Heart left ventricle (tissue), 16 donors: ENCODE results near the gene ENKD1. TPM values are rescaled to one million over a fixed set of nuclear protein-coding genes. Genes with fewer than 3 reads are reported as not detected.

ENCODE experiments used
- ATAC-seq, 4 donors: fragments of 200-7000 bp; cut with Tn5 transposase; one replicate each; pipeline ENCODE4 v1.9.1; 2020 to 2022; ENCODE audit warnings: moderate library complexity in 4 of 4, mild to moderate bottlenecking in 3 of 4, moderate number of reproducible peaks in 1 of 4
- DNase-seq, 5 donors: peaks; one replicate each; pipeline ENCODE4 v3.0.0-alpha.2; 2020
- H3K27ac ChIP-seq, 12 donors: fragments of 200-600 bp; sonication (generic) in 4 of 12; one replicate each; pipeline versions ENCODE4 v1.5.0 to v1.8.0; 2016 to 2022; ENCODE audit warnings: mild to moderate bottlenecking in 2 of 12
- H3K27me3 ChIP-seq, 9 donors: fragments of 200-600 bp; sonication (generic) in 2 of 9; one replicate each; pipeline versions ENCODE4 v1.5.1 to v1.8.0; 2016 to 2022; ENCODE audit warnings: mild to moderate bottlenecking in 3 of 9
- H3K36me3 ChIP-seq, 9 donors: fragments of 200-600 bp; sonication (generic) in 2 of 9; one replicate each; pipeline versions ENCODE4 v1.5.0 to v1.8.0; 2018 to 2022; ENCODE audit warnings: mild to moderate bottlenecking in 2 of 9
- H3K4me1 ChIP-seq, 12 donors: fragments of 200-600 bp; sonication (generic) in 4 of 12; one replicate each; pipeline versions ENCODE4 v1.5.0 to v1.8.0; 2016 to 2022; ENCODE audit warnings: mild to moderate bottlenecking in 3 of 12
- H3K4me3 ChIP-seq, 12 donors: fragments of 200-600 bp; sonication (generic) in 4 of 12; one replicate each; pipeline versions ENCODE4 v1.5.0 to v1.8.0; 2017 to 2022; ENCODE audit warnings: mild to moderate bottlenecking in 9 of 12, moderate library complexity in 4 of 12
- H3K9me3 ChIP-seq, 12 donors: fragments of 200-600 bp; sonication (generic) in 4 of 12; one replicate each; pipeline versions ENCODE4 v1.5.0 to v1.8.0; 2016 to 2022; ENCODE audit warnings: mild to moderate bottlenecking in 1 of 12
- POLR2A ChIP-seq, 2 donors: fragments of 450-650 bp; IDR thresholded peaks; one replicate each; pipeline ENCODE4 v1.6.1; 2017; ENCODE audit warnings: antibody characterized with exemption in 2 of 2, mild to moderate bottlenecking in 2 of 2, moderate library complexity in 2 of 2
- WGBS, 4 donors: extraction: QIAGEN DNeasy Blood & Tissue Kit in 2 of 4; methylation state at CpG; one replicate each; pipeline versions ENCODE4 v1.1.5 to v1.1.7; 2013 to 2018; 5-methylcytosine and 5-hydroxymethylcytosine counted together
- intact Hi-C, 10 donors: fragments of 100-400 bp; cut with DNase I; formaldehyde crosslinking; loops; one replicate each; pipeline versions ENCODE4 v1.11.1 to v1.14.2; 2022
- polyA plus RNA-seq, 2 donors: library from polyadenylated mRNA; stranded (reverse); fragments of 200-250 nt; gene quantifications; one replicate each; pipeline ENCODE4 v1.2.3, GENCODE V29; 2013
- total RNA-seq, 9 donors: library from RNA; depleted of rRNA in 2 of 9; stranded (reverse); fragments of >200 nt in 2 of 9; fragmentation: NEBNext Ultra II Directional in 3 of 9; extraction: Animal tissue kit (Norgen Biotek cat#: 25700) in 3 of 9; gene quantifications; one replicate each; pipeline versions ENCODE4 v1.1.0 to v1.2.4, GENCODE V29; 2016 to 2023
- donor health status: ischemic (EF 13 %, LVEDD 7.1; RV severe dilation, severe dysfunction).
- donor health status: healthy with polysubstance abuse.
- donor health status: DM: no; HTN: yes; CAD: no.
- donor health status: DM: no; HTN: no; CAD: no.
- donor health status: ischemic (EF 25% LVEDD 6.9; RV normal size, moderate dysfunction).
- donor health status: ischemic (EF 25% LVEDD 5.7; RV mildly dilated, moderate dysfunction).
- donor health status: healthy.
- donor health status: DM: yes; HTN: yes; CAD: no.
- donor health status: ischemic (EF 35%, LVEDD 5.7; RV mildly dilated, moderate dysfunction).
- donor health status: nonischemic (EF 11% LVEDD 7.7; RV severe dilation, severe dysfunction).
- donor health status: DM: yes; HTN: yes; CAD: no.
- donor health status: PGD.
- donor health status: ischemic (EF 29% LVEDD 5.4; RV normal size, mild dysfunction).
- donor health status: nonischemic (EF 23%, LVEDD 6.1; RV moderate dilation, normal function).

Gene ENKD1
- total and polyA plus RNA-seq, 11 donors: 7.6 to 26.9 (median 10.6) TPM

GRCh38 chr16:67613808-67614207 is 52.7 kb downstream of the ENKD1 start:
- Histone ChIP-seq H3K27me3 (no peaks in the 10 kb centered on the region), H3K36me3 (peaks cover 2 to 83% (median 81%) of the 10 kb centered on the region in 9 donors), H3K4me1 (no peaks in the 10 kb centered on the region), H3K9me3 (no peaks in the 10 kb centered on the region), H3K4me3 (no peak overlapping the region), H3K27ac (no peak overlapping the region)
- no peak for TF ChIP-seq POLR2A (IDR thresholded peaks at IDR 0.05)
- intact Hi-C loops: no loop called here
- 92 to 98% (median 94%) methylated on average over 10 of the region's 10 CpGs for WGBS, 4 donors
- DNase-seq: no peak
- ATAC-seq: no peak

Other genes starting within 250 kb of the ENKD1 start
- gene HSD11B2, start 235.6 kb downstream of the ENKD1 start, total RNA-seq: under 1 TPM in 8 of 9 donors, not detected in 1; 0.32 to 1.00 (median 0.59) TPM
- gene HSD11B2, start 235.6 kb downstream of the ENKD1 start, polyA plus RNA-seq: under 1 TPM; 0.15 to 0.26 TPM
- 100 to 1,000 TPM in 3 of 9 donors, 10 to 100 TPM in 6; 52.7 to 141 (median 68.5) TPM for gene ATP6V0D1, start 185.6 kb downstream of the ENKD1 start, total RNA-seq
- gene ATP6V0D1, start 185.6 kb downstream of the ENKD1 start, polyA plus RNA-seq: 100 to 1,000 TPM in 1 of 2 donors, 10 to 100 TPM in 1; 18.6 to 104 TPM
- gene AGRP, start 183.2 kb downstream of the ENKD1 start, total RNA-seq: not detected
- gene AGRP, start 183.2 kb downstream of the ENKD1 start, polyA plus RNA-seq: not detected
- 100 to 1,000 TPM in 1 of 9 donors, 10 to 100 TPM in 8; 51.1 to 156 (median 69.4) TPM for gene RIPOR1, start 137.9 kb downstream of the ENKD1 start, total RNA-seq
- 10 to 100 TPM; 40.7 to 45.5 TPM for gene RIPOR1, start 137.9 kb downstream of the ENKD1 start, polyA plus RNA-seq
- gene CTCF, start 104.2 kb downstream of the ENKD1 start, total RNA-seq: 10 to 100 TPM; 19.0 to 35.8 (median 25.4) TPM
- gene CTCF, start 104.2 kb downstream of the ENKD1 start, polyA plus RNA-seq: 10 to 100 TPM; 13.9 to 18.6 TPM
- 1 to 10 TPM in 3 of 9 donors, under 1 TPM in 4, not detected in 2; 0.27 to 1.7 (median 0.60) TPM for gene CARMIL2, start 21.6 kb downstream of the ENKD1 start, total RNA-seq
- under 1 TPM; 0.21 to 0.30 TPM for gene CARMIL2, start 21.6 kb downstream of the ENKD1 start, polyA plus RNA-seq
- 10 to 100 TPM in 4 of 9 donors, 1 to 10 TPM in 5; 6.2 to 19.9 (median 9.5) TPM for gene ACD, start 6.5 kb downstream of the ENKD1 start, total RNA-seq
- gene ACD, start 6.5 kb downstream of the ENKD1 start, polyA plus RNA-seq: 10 to 100 TPM in 1 of 2 donors, 1 to 10 TPM in 1; 7.8 to 15.6 TPM
- 1 to 10 TPM; 1.7 to 5.6 (median 2.9) TPM for gene PARD6A, start 5.8 kb downstream of the ENKD1 start, total RNA-seq
- 1 to 10 TPM; 2.7 to 7.0 TPM for gene PARD6A, start 5.8 kb downstream of the ENKD1 start, polyA plus RNA-seq
- gene C16orf86, start 64 bp upstream of the ENKD1 start, total RNA-seq: 10 to 100 TPM in 1 of 9 donors, 1 to 10 TPM in 8; 3.5 to 11.6 (median 4.3) TPM
- gene C16orf86, start 64 bp upstream of the ENKD1 start, polyA plus RNA-seq: 1 to 10 TPM; 2.1 to 4.4 TPM
- 10 to 100 TPM in 3 of 9 donors, 1 to 10 TPM in 6; 6.5 to 11.7 (median 9.8) TPM for gene GFOD2, start 52.6 kb upstream of the ENKD1 start, total RNA-seq
- gene GFOD2, start 52.6 kb upstream of the ENKD1 start, polyA plus RNA-seq: 10 to 100 TPM in 1 of 2 donors, 1 to 10 TPM in 1; 8.2 to 15.4 TPM
- gene RANBP10, start 139.8 kb upstream of the ENKD1 start, total RNA-seq: 10 to 100 TPM in 6 of 9 donors, 1 to 10 TPM in 3; 7.1 to 19.7 (median 12.3) TPM
- gene RANBP10, start 139.8 kb upstream of the ENKD1 start, polyA plus RNA-seq: 10 to 100 TPM in 1 of 2 donors, 1 to 10 TPM in 1; 5.6 to 11.2 TPM
- gene TSNAXIP1, start 140.1 kb upstream of the ENKD1 start, total RNA-seq: under 1 TPM in 8 of 9 donors, not detected in 1; 0.16 to 0.93 (median 0.46) TPM
- under 1 TPM; 0.67 to 0.76 TPM for gene TSNAXIP1, start 140.1 kb upstream of the ENKD1 start, polyA plus RNA-seq
- gene THAP11, start 175.6 kb upstream of the ENKD1 start, total RNA-seq: 10 to 100 TPM; 24.9 to 87.5 (median 31.4) TPM
- gene THAP11, start 175.6 kb upstream of the ENKD1 start, polyA plus RNA-seq: 10 to 100 TPM; 10.6 to 26.3 TPM
- 100 to 1,000 TPM in 2 of 9 donors, 10 to 100 TPM in 7; 66.5 to 145 (median 90.9) TPM for gene NUTF2, start 180.2 kb upstream of the ENKD1 start, total RNA-seq
- gene NUTF2, start 180.2 kb upstream of the ENKD1 start, polyA plus RNA-seq: 100 to 1,000 TPM; 179 to 191 TPM
- gene CENPT, start 180.9 kb upstream of the ENKD1 start, total RNA-seq: 10 to 100 TPM; 14.4 to 31.2 (median 20.1) TPM
- 10 to 100 TPM; 25.7 to 28.0 TPM for gene CENPT, start 180.9 kb upstream of the ENKD1 start, polyA plus RNA-seq
- 10 to 100 TPM; 26.2 to 42.5 (median 32.5) TPM for gene EDC4, start 206.3 kb upstream of the ENKD1 start, total RNA-seq
- 10 to 100 TPM; 27.8 to 31.1 TPM for gene EDC4, start 206.3 kb upstream of the ENKD1 start, polyA plus RNA-seq
- gene NRN1L, start 218.1 kb upstream of the ENKD1 start, total RNA-seq: 1 to 10 TPM in 4 of 9 donors, under 1 TPM in 2, not detected in 3; 0.78 to 5.8 (median 1.7) TPM
- gene NRN1L, start 218.1 kb upstream of the ENKD1 start, polyA plus RNA-seq: 1 to 10 TPM; 1.7 to 1.8 TPM
- 10 to 100 TPM; 17.1 to 31.3 (median 21.6) TPM for gene PSKH1, start 226.5 kb upstream of the ENKD1 start, total RNA-seq
- 10 to 100 TPM; 16.3 to 36.9 TPM for gene PSKH1, start 226.5 kb upstream of the ENKD1 start, polyA plus RNA-seq